Natural killer cell treated with Interleukin-12 subunit alpha and Interleukin-12 subunit beta and Interleukin-15 and Interleukin-18, amount 100 ng/mL, for 72 hours (primary cell): ENCODE measurements around the gene KCNAB1. TPM values are rescaled to one million over a fixed set of nuclear protein-coding genes. Genes with fewer than 3 reads are reported as not detected.
"Not testable (repeated sequence)": the region's sequence is repeated elsewhere in the genome, so short reads cannot be mapped to it uniquely, and the experiment has no call there.

Source experiments
- ATAC-seq, 2 donors: fragments of 150-1000 bp; cut with Tn5 transposase in 1 of 2; sonication (Bioruptor Pico), chemical (Tn5 transposase) in 1 of 2; 2 replicates each; pipeline ENCODE4 v1.10.0; 2021
- DNase-seq: peaks from one replicate; pipeline ENCODE4 v3.0.0; 2022; ENCODE audit warnings: low spot score
- H3K27ac Mint-ChIP-seq, 2 donors: 1 replicate in 1 of 2; 2 replicates in 1 of 2; pipeline ENCODE4 v1.8.0; 2022; ENCODE audit warnings: mixed read lengths in 2 of 2, mild to moderate bottlenecking in 1 of 2, moderate library complexity in 1 of 2
- H3K27me3 Mint-ChIP-seq, 2 donors: 1 replicate in 1 of 2; 2 replicates in 1 of 2; pipeline ENCODE4 v1.8.0; 2022; ENCODE audit warnings: mixed read lengths in 2 of 2
- H3K36me3 Mint-ChIP-seq: one replicate; pipeline ENCODE4 v1.8.0; 2022; ENCODE audit warnings: mixed read lengths
- H3K4me1 Mint-ChIP-seq, 2 donors: 1 replicate in 1 of 2; 2 replicates in 1 of 2; pipeline ENCODE4 v1.8.0; 2022; ENCODE audit warnings: low read depth in 2 of 2, mixed read lengths in 2 of 2, mild to moderate bottlenecking in 1 of 2
- H3K4me3 Mint-ChIP-seq: one replicate; pipeline ENCODE4 v1.8.0; 2022; ENCODE audit warnings: mixed read lengths
- H3K9me3 Mint-ChIP-seq: 2 replicates; pipeline ENCODE4 v1.8.0; 2022; ENCODE audit warnings: mixed read lengths
- total RNA-seq, 2 donors: library from RNA; stranded (reverse); gene quantifications; one replicate each; pipeline ENCODE4 v1.2.3, GENCODE V29; 2022

KCNAB1 gene
- total RNA-seq, 2 donors from 2014 or later = not detected

DNA sequence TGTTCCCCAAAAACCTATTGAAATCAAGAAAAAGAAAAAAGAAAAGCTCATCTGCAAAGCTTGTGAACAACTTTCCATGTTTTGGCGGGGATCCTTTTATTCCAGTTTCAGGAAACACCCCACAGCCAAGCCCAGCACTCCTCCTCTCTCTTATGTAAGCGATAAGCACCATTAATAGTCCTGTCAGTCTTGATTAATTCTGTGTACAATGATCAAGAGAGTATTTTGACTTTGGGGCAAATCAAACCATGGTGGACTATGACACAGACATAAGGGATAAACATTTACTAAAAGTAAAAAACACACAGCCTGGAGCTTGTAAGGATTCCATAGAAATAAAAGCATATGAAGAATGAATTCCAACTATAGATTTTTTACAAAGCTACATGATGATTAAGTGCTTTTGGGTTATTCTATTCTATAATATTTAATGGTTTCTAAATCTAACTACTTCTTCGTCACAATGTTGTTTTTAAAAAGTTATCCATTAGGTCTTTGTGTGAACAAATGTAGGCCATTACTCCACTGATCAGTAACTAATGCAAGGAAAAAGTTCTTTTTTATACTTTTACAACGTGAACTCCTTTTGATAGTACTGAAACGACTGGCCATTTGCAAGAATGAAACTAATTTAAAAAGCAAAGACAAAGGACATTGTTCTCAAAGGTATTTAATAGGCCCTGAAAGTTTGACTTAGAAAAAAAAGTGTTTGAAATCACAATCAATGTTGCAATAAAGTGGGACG is 106.5 kb downstream of the KCNAB1 start:
- DNase-seq = no peak
- no peak overlapping the region for H3K4me3 Mint-ChIP-seq
- peaks cover 8 to 25% of the 10 kb centered on the region in 2 donors for H3K27me3 Mint-ChIP-seq
- no peak for ATAC-seq
- H3K9me3 Mint-ChIP-seq = no peaks in the 10 kb centered on the region
- no peaks in the 10 kb centered on the region for H3K36me3 Mint-ChIP-seq
- H3K27ac Mint-ChIP-seq = no peak overlapping the region
- no peaks in the 10 kb centered on the region for H3K4me1 Mint-ChIP-seq

DNA sequence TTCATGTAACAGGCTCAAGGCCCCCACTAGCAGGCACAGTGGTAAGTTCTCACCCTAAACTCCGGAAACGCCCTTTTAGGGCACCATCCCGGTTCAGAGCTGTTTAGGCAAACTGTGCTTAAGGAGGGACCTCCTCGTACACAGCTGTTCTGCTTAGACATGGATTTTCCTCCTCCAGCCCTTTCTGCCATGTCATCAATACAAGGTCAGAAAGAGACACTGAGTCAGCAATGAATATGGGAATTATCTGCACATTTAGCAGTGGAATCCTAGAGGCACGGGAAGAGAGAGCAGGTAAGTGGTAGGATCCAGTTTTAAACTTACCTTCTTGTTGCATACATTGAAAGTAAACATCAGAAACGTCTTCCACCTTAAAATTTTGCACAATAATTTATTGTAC is 107.3 kb downstream of the KCNAB1 start:
- Mint-ChIP-seq H3K27me3 (peaks cover 8 to 26% of the 10 kb centered on the region in 2 donors), H3K27ac (no peak overlapping the region), H3K9me3 (no peaks in the 10 kb centered on the region), H3K36me3 (no peaks in the 10 kb centered on the region), H3K4me3 (no peak overlapping the region), H3K4me1 (no peaks in the 10 kb centered on the region)
- DNase-seq (no peak), ATAC-seq (no peak)

- DNase-seq = no peak
- H3K27ac Mint-ChIP-seq = no peak overlapping the region
- peaks cover 19 to 40% of the 10 kb centered on the region in 2 donors for H3K27me3 Mint-ChIP-seq
- no peaks in the 10 kb centered on the region for H3K36me3 Mint-ChIP-seq
- H3K4me3 Mint-ChIP-seq = no peak overlapping the region
- no peaks in the 10 kb centered on the region for H3K9me3 Mint-ChIP-seq
- no peaks in the 10 kb centered on the region for H3K4me1 Mint-ChIP-seq
- ATAC-seq = no peak
Observed at GRCh38 chr3:156230278-156230900, 110.0 kb downstream of the KCNAB1 start.

DNA sequence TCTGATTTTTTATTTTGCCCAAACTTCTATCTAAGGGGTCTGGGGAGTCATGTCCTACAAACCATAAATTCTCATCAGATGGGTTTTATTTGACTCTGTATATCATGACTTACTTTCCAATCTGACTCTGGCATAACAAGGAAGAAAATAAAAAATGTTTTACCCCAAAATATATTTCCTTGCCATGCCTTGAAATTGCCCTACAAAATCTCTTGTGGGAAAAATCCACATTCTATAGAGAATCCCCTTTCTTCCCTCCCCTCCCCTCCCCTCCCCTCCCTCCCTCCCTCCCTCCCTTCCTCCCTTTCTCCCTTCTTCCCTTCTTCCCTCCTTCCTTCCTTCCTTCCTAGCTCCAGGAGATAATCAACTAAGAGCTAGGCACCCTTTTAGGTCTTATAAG is 110.8 kb downstream of the KCNAB1 start:
- not testable (repeated sequence) for H3K27ac Mint-ChIP-seq, H3K4me3 Mint-ChIP-seq, H3K9me3 Mint-ChIP-seq, DNase-seq, H3K4me1 Mint-ChIP-seq, ATAC-seq, H3K36me3 Mint-ChIP-seq
- H3K27me3 Mint-ChIP-seq = peaks cover 19 to 42% of the 10 kb centered on the region in 2 donors

DNA sequence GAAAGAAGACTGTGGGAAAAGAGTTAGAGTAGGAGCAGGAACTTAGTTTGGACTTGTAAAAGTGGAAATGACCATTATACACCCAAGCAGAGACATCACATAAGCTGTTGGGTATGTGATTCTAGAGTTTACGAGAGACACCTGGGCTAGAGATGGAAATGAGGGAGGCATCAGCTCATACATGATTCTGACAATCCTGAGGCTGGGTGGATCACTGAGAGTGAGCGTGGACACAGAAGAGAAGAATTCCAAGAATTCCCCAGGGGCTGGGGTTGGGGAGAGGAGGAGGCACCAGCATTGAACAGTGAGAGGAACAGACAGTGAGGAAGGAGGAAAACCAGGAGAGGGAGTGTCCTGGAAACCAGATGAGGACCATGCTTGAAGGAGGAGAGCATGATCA is 113.5 kb downstream of the KCNAB1 start:
- H3K4me1 Mint-ChIP-seq = no peaks in the 10 kb centered on the region
- no peaks in the 10 kb centered on the region for H3K9me3 Mint-ChIP-seq
- ATAC-seq = no peak

GRCh38 chr3:156236556-156237260 is 116.3 kb downstream of the KCNAB1 start:
- H3K36me3 Mint-ChIP-seq = no peaks in the 10 kb centered on the region
- peaks cover 18 to 51% of the 10 kb centered on the region in 2 donors for H3K27me3 Mint-ChIP-seq
- no peaks in the 10 kb centered on the region for H3K4me1 Mint-ChIP-seq
- DNase-seq (no peak), ATAC-seq (no peak)
- no peak overlapping the region for H3K27ac Mint-ChIP-seq
- no peak overlapping the region for H3K4me3 Mint-ChIP-seq
- no peaks in the 10 kb centered on the region for H3K9me3 Mint-ChIP-seq

More for the DNA sequence above, 113.5 kb downstream of the KCNAB1 start:
- Mint-ChIP-seq H3K4me3 (no peak overlapping the region), H3K27ac (no peak overlapping the region), H3K27me3 (peaks cover 25 to 51% of the 10 kb centered on the region in 2 donors), H3K36me3 (no peaks in the 10 kb centered on the region)
- no peak for DNase-seq

DNA sequence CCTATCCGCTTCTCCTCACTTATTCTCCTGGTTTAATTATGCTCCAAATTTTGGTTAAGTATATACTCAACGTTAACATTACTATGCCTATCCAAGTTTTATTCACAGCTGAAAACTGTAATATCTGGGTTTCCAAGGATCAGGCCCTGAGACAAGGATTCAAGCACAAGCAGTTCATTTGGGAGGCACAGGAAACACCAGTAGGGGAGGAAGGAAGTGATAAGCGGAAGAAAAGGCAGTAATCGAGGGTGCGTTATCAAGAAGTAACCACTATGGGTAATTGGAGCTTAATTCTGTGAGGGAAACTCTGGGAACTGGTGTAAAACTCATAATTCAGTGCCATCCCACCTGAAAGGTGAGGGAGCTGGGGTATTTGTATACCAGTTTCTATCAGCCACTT is 120.3 kb downstream of the KCNAB1 start:
- Mint-ChIP-seq H3K27me3 (peaks cover 11 to 42% of the 10 kb centered on the region in 2 donors), H3K27ac (no peak overlapping the region), H3K4me1 (no peaks in the 10 kb centered on the region), H3K9me3 (no peaks in the 10 kb centered on the region), H3K36me3 (no peaks in the 10 kb centered on the region), H3K4me3 (no peak overlapping the region)
- ATAC-seq (no peak), DNase-seq (no peak)

DNA sequence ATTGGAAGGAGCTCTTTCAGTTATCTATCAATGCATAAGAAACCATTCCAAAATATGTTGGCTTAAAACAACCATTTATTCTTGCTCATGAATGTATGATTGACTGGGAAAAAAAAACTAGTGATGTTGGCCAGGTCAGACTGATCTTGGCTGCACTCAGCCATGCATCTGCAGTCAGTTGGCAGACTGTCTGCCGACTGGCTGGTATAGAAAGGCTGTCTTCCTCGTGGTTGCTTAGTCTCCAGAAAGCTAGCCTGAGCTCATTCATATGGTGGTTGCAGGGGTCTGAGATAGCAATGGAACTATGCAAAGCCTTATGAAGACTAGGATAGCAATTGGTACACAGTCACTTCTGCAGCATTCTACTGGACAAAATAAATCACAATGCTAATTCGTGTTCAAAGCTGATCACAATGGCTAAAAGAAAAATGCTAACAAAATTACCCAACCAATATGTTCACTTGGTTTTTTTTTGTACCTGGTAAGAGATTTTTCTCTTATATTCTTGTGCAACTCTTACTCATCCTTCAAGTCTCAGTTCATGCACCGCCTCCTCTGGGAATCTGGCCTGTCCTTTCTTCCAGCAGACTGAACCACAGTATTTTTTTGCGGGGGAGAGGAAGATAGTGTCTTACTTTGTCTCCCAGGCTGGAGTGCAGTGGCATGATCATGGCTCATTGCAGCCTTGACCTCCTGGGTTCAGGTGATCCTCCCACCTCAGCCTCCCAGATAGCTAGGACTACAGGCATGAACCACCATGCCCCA is 126.8 kb downstream of the KCNAB1 start:
- DNase-seq (no peak), ATAC-seq (no peak)
- H3K36me3 Mint-ChIP-seq = no peaks in the 10 kb centered on the region
- H3K4me1 Mint-ChIP-seq = no peaks in the 10 kb centered on the region
- no peaks in the 10 kb centered on the region for H3K9me3 Mint-ChIP-seq
- no peak overlapping the region for H3K27ac Mint-ChIP-seq
- peaks cover 14 to 48% of the 10 kb centered on the region in 2 donors for H3K27me3 Mint-ChIP-seq
- H3K4me3 Mint-ChIP-seq = no peak overlapping the region

DNA sequence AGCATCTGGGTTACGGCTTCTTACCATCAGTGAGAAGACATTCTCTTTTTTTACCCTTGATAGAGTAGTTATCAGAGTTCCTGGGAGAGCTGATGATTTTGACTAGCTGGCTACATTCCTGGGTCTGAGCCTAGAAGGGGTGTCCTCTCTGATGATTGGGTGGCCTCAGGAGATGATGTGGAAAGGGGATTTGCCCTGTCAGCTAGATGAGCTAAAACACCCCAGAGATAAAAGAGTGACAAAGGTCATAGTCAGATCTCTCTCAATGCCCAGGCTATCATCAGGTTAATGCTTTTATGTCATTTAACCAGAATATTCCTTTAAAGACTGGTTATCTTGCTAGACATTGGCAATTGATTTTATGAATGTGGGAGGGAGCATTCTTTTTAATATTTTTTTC is 130.2 kb downstream of the KCNAB1 start:
- no peak overlapping the region for H3K27ac Mint-ChIP-seq
- no peaks in the 10 kb centered on the region for H3K9me3 Mint-ChIP-seq
- no peak overlapping the region for H3K4me3 Mint-ChIP-seq
- H3K36me3 Mint-ChIP-seq = no peaks in the 10 kb centered on the region
- DNase-seq (no peak), ATAC-seq (no peak)
- peaks cover 8 to 35% of the 10 kb centered on the region in 2 donors for H3K27me3 Mint-ChIP-seq
- no peaks in the 10 kb centered on the region for H3K4me1 Mint-ChIP-seq

GRCh38 chr3:156251424-156251823 is 131.0 kb downstream of the KCNAB1 start:
- Mint-ChIP-seq H3K4me1 (no peaks in the 10 kb centered on the region), H3K27me3 (peaks cover 7 to 37% of the 10 kb centered on the region in 2 donors), H3K27ac (no peak overlapping the region), H3K9me3 (no peaks in the 10 kb centered on the region), H3K36me3 (no peaks in the 10 kb centered on the region), H3K4me3 (no peak overlapping the region)
- ATAC-seq (no peak), DNase-seq (no peak)

DNA sequence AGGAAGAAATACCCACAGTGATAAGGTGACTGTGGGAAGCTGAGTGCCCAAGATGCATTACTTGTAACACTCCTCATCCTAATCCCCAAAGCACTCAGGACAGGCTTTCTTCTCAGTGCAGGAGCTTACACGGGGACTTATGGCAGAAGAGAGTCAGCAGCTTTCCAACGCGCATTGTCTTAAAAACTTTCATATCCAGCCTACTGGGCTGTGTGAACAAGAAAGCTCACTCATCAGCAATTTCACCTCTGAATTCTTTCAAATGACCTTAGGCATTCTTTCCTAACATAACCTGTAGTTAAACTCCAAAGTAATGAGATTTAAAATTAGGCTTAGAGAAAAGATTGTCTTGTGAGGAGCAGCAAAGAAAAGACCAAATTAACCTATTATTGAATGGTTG is 132.3 kb downstream of the KCNAB1 start:
- no peak for DNase-seq
- no peak for ATAC-seq
- no peak overlapping the region for H3K4me3 Mint-ChIP-seq
- H3K4me1 Mint-ChIP-seq = no peaks in the 10 kb centered on the region
- no peaks in the 10 kb centered on the region for H3K36me3 Mint-ChIP-seq
- no peak overlapping the region for H3K27ac Mint-ChIP-seq
- H3K9me3 Mint-ChIP-seq = no peaks in the 10 kb centered on the region
- peaks cover 8 to 35% of the 10 kb centered on the region in 2 donors for H3K27me3 Mint-ChIP-seq

DNA sequence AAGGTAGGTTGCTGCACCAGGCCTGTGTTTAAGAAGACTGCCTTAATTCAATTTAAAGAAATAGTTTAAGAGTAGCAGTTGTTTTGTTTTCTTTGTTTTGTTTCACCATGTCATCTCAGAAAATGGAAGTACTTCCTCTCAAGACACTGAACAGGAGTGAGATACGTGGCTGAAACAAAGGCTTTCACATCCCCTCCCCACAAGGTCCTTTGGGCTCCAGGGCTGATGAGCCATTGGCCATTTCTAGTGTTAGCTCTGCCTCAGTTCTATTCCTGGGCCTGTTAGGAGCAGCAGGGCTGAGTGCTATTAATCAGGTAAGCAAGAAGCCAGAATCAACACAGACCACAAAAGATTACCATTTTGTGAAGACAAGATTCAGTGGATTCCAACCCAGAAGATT is 132.8 kb downstream of the KCNAB1 start:
- H3K9me3 Mint-ChIP-seq = no peaks in the 10 kb centered on the region
- no peak overlapping the region for H3K27ac Mint-ChIP-seq
- no peak overlapping the region for H3K4me3 Mint-ChIP-seq
- no peaks in the 10 kb centered on the region for H3K4me1 Mint-ChIP-seq
- no peak for ATAC-seq
- no peaks in the 10 kb centered on the region for H3K36me3 Mint-ChIP-seq
- peaks cover 8 to 31% of the 10 kb centered on the region in 2 donors for H3K27me3 Mint-ChIP-seq
- no peak for DNase-seq

DNA sequence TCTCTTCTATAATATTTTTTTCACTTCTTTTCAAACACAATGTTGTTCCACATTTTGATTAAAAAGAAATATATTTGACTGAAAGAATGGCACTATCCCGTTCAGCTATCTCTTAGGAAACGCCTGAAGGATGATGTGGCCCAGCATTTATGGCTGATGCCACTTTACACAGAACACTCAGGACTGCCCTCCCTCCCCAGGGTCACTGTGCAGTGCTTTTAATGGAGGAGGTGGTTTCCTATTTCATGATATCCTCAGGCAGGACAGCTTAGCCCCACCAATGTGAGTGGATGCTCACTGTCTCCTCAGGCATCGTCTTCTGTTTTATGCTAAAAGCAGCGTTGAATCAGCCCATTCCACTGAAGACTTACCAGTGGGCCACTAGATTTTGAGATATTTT is 135.9 kb downstream of the KCNAB1 start:
- no peak for ATAC-seq
- Mint-ChIP-seq H3K36me3 (no peaks in the 10 kb centered on the region), H3K9me3 (no peaks in the 10 kb centered on the region), H3K4me1 (no peaks in the 10 kb centered on the region), H3K27me3 (peaks cover 10 to 18% of the 10 kb centered on the region in 2 donors), H3K27ac (no peak overlapping the region), H3K4me3 (no peak overlapping the region)
- no peak for DNase-seq
